ENCODE results near the gene IL31RA. TPM values are rescaled to one million over a fixed set of nuclear protein-coding genes. Genes with fewer than 3 reads are reported as not detected.

IL31RA gene
- total and polyA plus RNA-seq, 2 of the 13 experiments (the other 11 are each of a cell fraction or from before 2014, with no cell fraction given): not detected

GRCh38 chr5:55864606-55865541, 13.7 kb downstream of the IL31RA start (continued):
- TF ChIP-seq TFE3 (CRISPR knock-in tag; IDR thresholded peaks at IDR 0.05): 0 out of 2 replicates have a peak, but pooled peaks have one; percentile 57
- no peak for TF ChIP-seq DDIT3 (CRISPR knock-in tag; IDR thresholded peaks at IDR 0.05)
- TF ChIP-seq FOXP1 (IDR thresholded peaks at IDR 0.05): no peak
- 0 out of 2 replicates have a peak, but pooled peaks have one; percentile 47 for TF ChIP-seq FOXP1 (CRISPR knock-in tag; IDR thresholded peaks at IDR 0.05)
- TF ChIP-seq SRF (IDR thresholded peaks at IDR 0.05; ENCODE audit: low read depth, low read length): no peak
- TF ChIP-seq, protein P1, sequence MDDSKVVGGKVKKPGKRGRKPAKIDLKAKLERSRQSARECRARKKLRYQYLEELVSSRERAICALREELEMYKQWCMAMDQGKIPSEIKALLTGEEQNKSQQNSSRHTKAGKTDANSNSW (CRISPR knock-in tag; IDR thresholded peaks at IDR 0.05; ENCODE audit: borderline replicate concordance): no peak
- TF ChIP-seq, protein P2, sequence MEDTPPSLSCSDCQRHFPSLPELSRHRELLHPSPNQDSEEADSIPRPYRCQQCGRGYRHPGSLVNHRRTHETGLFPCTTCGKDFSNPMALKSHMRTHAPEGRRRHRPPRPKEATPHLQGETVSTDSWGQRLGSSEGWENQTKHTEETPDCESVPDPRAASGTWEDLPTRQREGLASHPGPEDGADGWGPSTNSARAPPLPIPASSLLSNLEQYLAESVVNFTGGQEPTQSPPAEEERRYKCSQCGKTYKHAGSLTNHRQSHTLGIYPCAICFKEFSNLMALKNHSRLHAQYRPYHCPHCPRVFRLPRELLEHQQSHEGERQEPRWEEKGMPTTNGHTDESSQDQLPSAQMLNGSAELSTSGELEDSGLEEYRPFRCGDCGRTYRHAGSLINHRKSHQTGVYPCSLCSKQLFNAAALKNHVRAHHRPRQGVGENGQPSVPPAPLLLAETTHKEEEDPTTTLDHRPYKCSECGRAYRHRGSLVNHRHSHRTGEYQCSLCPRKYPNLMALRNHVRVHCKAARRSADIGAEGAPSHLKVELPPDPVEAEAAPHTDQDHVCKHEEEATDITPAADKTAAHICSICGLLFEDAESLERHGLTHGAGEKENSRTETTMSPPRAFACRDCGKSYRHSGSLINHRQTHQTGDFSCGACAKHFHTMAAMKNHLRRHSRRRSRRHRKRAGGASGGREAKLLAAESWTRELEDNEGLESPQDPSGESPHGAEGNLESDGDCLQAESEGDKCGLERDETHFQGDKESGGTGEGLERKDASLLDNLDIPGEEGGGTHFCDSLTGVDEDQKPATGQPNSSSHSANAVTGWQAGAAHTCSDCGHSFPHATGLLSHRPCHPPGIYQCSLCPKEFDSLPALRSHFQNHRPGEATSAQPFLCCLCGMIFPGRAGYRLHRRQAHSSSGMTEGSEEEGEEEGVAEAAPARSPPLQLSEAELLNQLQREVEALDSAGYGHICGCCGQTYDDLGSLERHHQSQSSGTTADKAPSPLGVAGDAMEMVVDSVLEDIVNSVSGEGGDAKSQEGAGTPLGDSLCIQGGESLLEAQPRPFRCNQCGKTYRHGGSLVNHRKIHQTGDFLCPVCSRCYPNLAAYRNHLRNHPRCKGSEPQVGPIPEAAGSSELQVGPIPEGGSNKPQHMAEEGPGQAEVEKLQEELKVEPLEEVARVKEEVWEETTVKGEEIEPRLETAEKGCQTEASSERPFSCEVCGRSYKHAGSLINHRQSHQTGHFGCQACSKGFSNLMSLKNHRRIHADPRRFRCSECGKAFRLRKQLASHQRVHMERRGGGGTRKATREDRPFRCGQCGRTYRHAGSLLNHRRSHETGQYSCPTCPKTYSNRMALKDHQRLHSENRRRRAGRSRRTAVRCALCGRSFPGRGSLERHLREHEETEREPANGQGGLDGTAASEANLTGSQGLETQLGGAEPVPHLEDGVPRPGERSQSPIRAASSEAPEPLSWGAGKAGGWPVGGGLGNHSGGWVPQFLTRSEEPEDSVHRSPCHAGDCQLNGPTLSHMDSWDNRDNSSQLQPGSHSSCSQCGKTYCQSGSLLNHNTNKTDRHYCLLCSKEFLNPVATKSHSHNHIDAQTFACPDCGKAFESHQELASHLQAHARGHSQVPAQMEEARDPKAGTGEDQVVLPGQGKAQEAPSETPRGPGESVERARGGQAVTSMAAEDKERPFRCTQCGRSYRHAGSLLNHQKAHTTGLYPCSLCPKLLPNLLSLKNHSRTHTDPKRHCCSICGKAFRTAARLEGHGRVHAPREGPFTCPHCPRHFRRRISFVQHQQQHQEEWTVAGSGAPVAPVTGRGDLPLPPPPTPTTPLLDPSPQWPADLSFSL (CRISPR knock-in tag; IDR thresholded peaks at IDR 0.05): peak; percentile 95
- TF ChIP-seq KDM6A (CRISPR knock-in tag; IDR thresholded peaks at IDR 0.05; ENCODE audit: low read depth): peak; percentile 45; the same call in 1 of the 2 replicates
- TF ChIP-seq ZNF121 (CRISPR knock-in tag; IDR thresholded peaks at IDR 0.05): no peak
- TF ChIP-seq MEF2D (CRISPR knock-in tag; IDR thresholded peaks at IDR 0.05): peak; percentile 62; the same call in 1 of the 2 replicates
- TF ChIP-seq FOXA3 (CRISPR knock-in tag; IDR thresholded peaks at IDR 0.05): peak; percentile 54
- TF ChIP-seq RFX5 (IDR thresholded peaks at IDR 0.05; ENCODE audit: low read depth, low read length): no peak
- TF ChIP-seq HMG20A (CRISPR knock-in tag; IDR thresholded peaks at IDR 0.05; ENCODE audit: borderline replicate concordance): peak; percentile 78; the same call in 1 of the 2 replicates
- no peak for TF ChIP-seq STAT5B (CRISPR knock-in tag; IDR thresholded peaks at IDR 0.05)
- peak; percentile 30 to 83; a peak in 3 of 4 replicates for TF ChIP-seq NR2F1 (CRISPR knock-in tag; IDR thresholded peaks at IDR 0.05)
- 0 out of 2 replicates have a peak, but pooled peaks have one; percentile 54 for TF ChIP-seq ZNF670 (CRISPR knock-in tag; IDR thresholded peaks at IDR 0.05; ENCODE audit: borderline replicate concordance)
- TF ChIP-seq SOX6 (IDR thresholded peaks at IDR 0.05): no peak
- TF ChIP-seq SOX6 (CRISPR knock-in tag; IDR thresholded peaks at IDR 0.05): peak; percentile 63
- no peak for TF ChIP-seq ZNF235 (CRISPR knock-in tag; IDR thresholded peaks at IDR 0.05; ENCODE audit: borderline replicate concordance)
- no peak for TF ChIP-seq ZNF12 (CRISPR knock-in tag; IDR thresholded peaks at IDR 0.05)
- peak; percentile 68 for TF ChIP-seq FOSL2 (CRISPR knock-in tag; IDR thresholded peaks at IDR 0.05)
- no peak for TF ChIP-seq FOXK2 (IDR thresholded peaks at IDR 0.05)

Measured in HepG2 (cell line).